ENCODE measurements around the gene PLEK.
"Not testable (repeated sequence)": the region's sequence is repeated elsewhere in the genome, so short reads cannot be mapped to it uniquely, and the experiment has no call there.

The PLEK gene

GRCh38 chr2:68441179-68441993, 76.3 kb downstream of the PLEK start:
- Histone ChIP-seq H3K36me3 (ENCODE audit: low read depth) (no peaks in the 10 kb centered on the region), H3K4me1 (ENCODE audit: insufficient read depth, poor library complexity, severe bottlenecking) (no peaks in the 10 kb centered on the region), H3K4me3 (ENCODE audit: severe bottlenecking) (no peak overlapping the region), H3K27ac (ENCODE audit: poor library complexity, severe bottlenecking) (no peak overlapping the region), H3K27me3 (ENCODE audit: insufficient read depth, poor library complexity, severe bottlenecking) (no peaks in the 10 kb centered on the region), H3K9me3 (ENCODE audit: severe bottlenecking) (no peaks in the 10 kb centered on the region)
- no peak for DNase-seq (ENCODE audit: low spot score)
- peak; percentile 84 for ATAC-seq (ENCODE audit: low read depth)
- TF ChIP-seq, protein P1, sequence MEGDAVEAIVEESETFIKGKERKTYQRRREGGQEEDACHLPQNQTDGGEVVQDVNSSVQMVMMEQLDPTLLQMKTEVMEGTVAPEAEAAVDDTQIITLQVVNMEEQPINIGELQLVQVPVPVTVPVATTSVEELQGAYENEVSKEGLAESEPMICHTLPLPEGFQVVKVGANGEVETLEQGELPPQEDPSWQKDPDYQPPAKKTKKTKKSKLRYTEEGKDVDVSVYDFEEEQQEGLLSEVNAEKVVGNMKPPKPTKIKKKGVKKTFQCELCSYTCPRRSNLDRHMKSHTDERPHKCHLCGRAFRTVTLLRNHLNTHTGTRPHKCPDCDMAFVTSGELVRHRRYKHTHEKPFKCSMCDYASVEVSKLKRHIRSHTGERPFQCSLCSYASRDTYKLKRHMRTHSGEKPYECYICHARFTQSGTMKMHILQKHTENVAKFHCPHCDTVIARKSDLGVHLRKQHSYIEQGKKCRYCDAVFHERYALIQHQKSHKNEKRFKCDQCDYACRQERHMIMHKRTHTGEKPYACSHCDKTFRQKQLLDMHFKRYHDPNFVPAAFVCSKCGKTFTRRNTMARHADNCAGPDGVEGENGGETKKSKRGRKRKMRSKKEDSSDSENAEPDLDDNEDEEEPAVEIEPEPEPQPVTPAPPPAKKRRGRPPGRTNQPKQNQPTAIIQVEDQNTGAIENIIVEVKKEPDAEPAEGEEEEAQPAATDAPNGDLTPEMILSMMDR (IDR thresholded peaks at IDR 0.05; ENCODE audit: poor library complexity, severe bottlenecking) = peak; percentile 93

DNA sequence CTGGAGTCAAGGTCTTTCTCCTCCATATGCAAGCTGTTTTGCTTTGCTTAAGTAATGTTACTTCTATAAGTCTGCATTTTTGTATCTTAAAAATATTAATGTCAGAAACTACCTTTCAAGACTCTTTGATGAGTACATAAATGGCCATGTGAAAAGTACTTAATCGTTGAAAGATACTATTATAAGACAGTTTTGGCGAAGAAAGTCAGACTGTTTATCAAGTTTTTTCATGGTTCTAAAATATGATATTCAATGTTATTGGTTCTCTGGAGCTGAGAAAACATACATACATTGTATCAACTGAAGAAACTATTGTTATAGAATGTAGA, 76.9 kb downstream of the PLEK start:
- DNase-seq (ENCODE audit: low spot score) (no peak), ATAC-seq (ENCODE audit: low read depth) (no peak)
- no peak overlapping the region for H3K4me3 ChIP-seq (ENCODE audit: severe bottlenecking)
- no peaks in the 10 kb centered on the region for H3K36me3 ChIP-seq (ENCODE audit: low read depth)
- H3K4me1 ChIP-seq (ENCODE audit: insufficient read depth, poor library complexity, severe bottlenecking) = no peaks in the 10 kb centered on the region
- no peaks in the 10 kb centered on the region for H3K27me3 ChIP-seq (ENCODE audit: insufficient read depth, poor library complexity, severe bottlenecking)
- no peaks in the 10 kb centered on the region for H3K9me3 ChIP-seq (ENCODE audit: severe bottlenecking)
- H3K27ac ChIP-seq (ENCODE audit: poor library complexity, severe bottlenecking) = no peak overlapping the region
- TF ChIP-seq, protein P1 (IDR thresholded peaks at IDR 0.05; ENCODE audit: poor library complexity, severe bottlenecking) = peak; percentile 74

- not testable (repeated sequence) for DNase-seq (ENCODE audit: low spot score); H3K4me1 ChIP-seq (ENCODE audit: insufficient read depth, poor library complexity, severe bottlenecking); H3K36me3 ChIP-seq (ENCODE audit: low read depth); H3K27ac ChIP-seq (ENCODE audit: poor library complexity, severe bottlenecking); H3K9me3 ChIP-seq (ENCODE audit: severe bottlenecking); H3K4me3 ChIP-seq (ENCODE audit: severe bottlenecking); H3K27me3 ChIP-seq (ENCODE audit: insufficient read depth, poor library complexity, severe bottlenecking); ATAC-seq (ENCODE audit: low read depth)
These were observed 81.3 kb downstream of the PLEK start for GRCh38 chr2:68446425-68446824.

All from RWPE2 (cell line).